Measurements from ENCODE around the gene RPL28. TPM values are rescaled to one million over a fixed set of nuclear protein-coding genes. Genes with fewer than 3 reads are reported as not detected.
"Not testable (repeated sequence)": the region's sequence is repeated elsewhere in the genome, so short reads cannot be mapped to it uniquely, and the experiment has no call there.

RPL28 gene
- total and polyA plus RNA-seq, 11 donors = 196 to 1,391 (median 607) TPM

GRCh38 chr19:55406091-55406825, 20.5 kb downstream of the RPL28 start:
- Histone ChIP-seq H3K9me3 (peaks cover 0 to 6% (median 0%) of the 10 kb centered on the region in 12 donors), H3K4me3 (peak overlapping the region in 9 of 12 donors; percentile 74 to 99 (median 92)), H3K27me3 (no peaks in the 10 kb centered on the region), H3K36me3 (peaks cover 0 to 45% (median 36%) of the 10 kb centered on the region in 9 donors), H3K27ac (no peak overlapping the region), H3K4me1 (peaks cover 3 to 27% (median 12%) of the 10 kb centered on the region in 12 donors)
- DNase-seq = peak in 1 of 5 donors; percentile 15
- TF ChIP-seq POLR2A (IDR thresholded peaks at IDR 0.05) (no peak), CTCF (IDR thresholded peaks at IDR 0.05) (no peak)
- 83 to 89% (median 85%) methylated on average over 14 of the region's 14 CpGs for WGBS, 4 donors
- intact Hi-C loops (cut with DNase I) = no loop called here
- no peak for ATAC-seq

GRCh38 chr19:55406826-55407549, 21.3 kb downstream of the RPL28 start:
- Histone ChIP-seq H3K27ac (peak overlapping the region; percentile 84 to 99 (median 97)), H3K36me3 (peaks cover 0 to 40% (median 31%) of the 10 kb centered on the region in 9 donors), H3K4me1 (peaks cover 3 to 27% (median 12%) of the 10 kb centered on the region in 12 donors), H3K9me3 (peaks cover 0 to 6% (median 0%) of the 10 kb centered on the region in 12 donors), H3K27me3 (no peaks in the 10 kb centered on the region), H3K4me3 (peak overlapping the region; percentile 74 to 99 (median 90))
- 12 to 17% (median 14%) methylated on average over 21 to 35 of the region's 35 CpGs for WGBS, 4 donors
- DNase-seq = peak in 2 of 5 donors; percentile 26 to 46
- intact Hi-C loops (cut with DNase I) = no loop called here
- ATAC-seq = peak in 2 of 4 donors; percentile 2 to 13
- TF ChIP-seq POLR2A (IDR thresholded peaks at IDR 0.05) (no peak), CTCF (IDR thresholded peaks at IDR 0.05) (no peak)

GRCh38 chr19:55407550-55407799, 21.7 kb downstream of the RPL28 start, which contains the start of gene UBE2S:
Gene UBE2S, minus strand, starts transcription at chr19:55407788. Its CDS starts 199 bp downstream, at chr19:55407589.
- H3K9me3 ChIP-seq; intact Hi-C loops (cut with DNase I); ATAC-seq; H3K27me3 ChIP-seq; DNase-seq: not testable (repeated sequence)
- TF ChIP-seq POLR2A (IDR thresholded peaks at IDR 0.05) = peak in 1 of 2 donors; percentile 98
- H3K36me3 ChIP-seq = peaks cover 0 to 36% (median 26%) of the 10 kb centered on the region in 9 donors
- WGBS, 4 donors = 0 to 1% (median 1%) methylated on average over 32 to 36 of the region's 36 CpGs; no CpG with 5 or more reads in 1 of the 4 donors
- peaks cover 3 to 27% (median 12%) of the 10 kb centered on the region in 12 donors for H3K4me1 ChIP-seq
- H3K4me3 ChIP-seq = peak within 1 kb of the TSS; percentile 74 to 99 (median 90)
- H3K27ac ChIP-seq = peak within 1 kb of the TSS; percentile 84 to 99 (median 97)

- Histone ChIP-seq H3K36me3 (peaks cover 0 to 31% (median 21%) of the 10 kb centered on the region in 9 donors), H3K27me3 (no peaks in the 10 kb centered on the region), H3K27ac (peak overlapping the region; percentile 84 to 99 (median 97)), H3K4me1 (peaks cover 3 to 24% (median 12%) of the 10 kb centered on the region in 12 donors), H3K4me3 (peak overlapping the region; percentile 74 to 99 (median 90)), H3K9me3 (peaks cover 0 to 6% (median 0%) of the 10 kb centered on the region in 12 donors)
- intact Hi-C loops (cut with DNase I) = loop anchor here in 2 of 10 donors (1.0 to 2.0 kb wide), 2 partner anchors 23 kb away; partner anchors contain the start of genes RPL28 (in 2 of the 2) and TMEM238 (in 1 of the 2)
- WGBS, 4 donors = 0 to 1% (median 0%) methylated on average over 52 to 72 of the region's 72 CpGs
- peak in 1 of 2 donors; percentile 70 for TF ChIP-seq POLR2A (IDR thresholded peaks at IDR 0.05)
- no peak for TF ChIP-seq CTCF (IDR thresholded peaks at IDR 0.05)
- ATAC-seq (peak; percentile 97 to 98 (median 97)), DNase-seq (peak; percentile 99 to 100 (median 99))
Observed at GRCh38 chr19:55407800-55408532, 22.2 kb downstream of the RPL28 start.
